Mesendoderm (in vitro differentiated cells): ENCODE data around the gene LCT.

Source experiments
- DNase-seq: peaks from one replicate; pipeline ENCODE4 v3.0.0; 2013
- H2AK5ac ChIP-seq: 2 replicates; pipeline ENCODE4 v1.6.1; 2013; ENCODE audit warnings: low read length, inconsistent platforms
- H2BK120ac ChIP-seq: 2 replicates; pipeline ENCODE4 v1.6.1; 2013; ENCODE audit warnings: low read depth, mild to moderate bottlenecking, low read length, moderate library complexity, mixed read lengths
- H2BK15ac ChIP-seq: replicated peaks from 2 replicates; pipeline ENCODE4 v1.6.1; 2013; ENCODE audit warnings: low read depth, mild to moderate bottlenecking, moderate library complexity
- H2BK5ac ChIP-seq: 2 replicates; pipeline ENCODE4 v1.6.1; 2013; ENCODE audit warnings: low read length, inconsistent platforms
- H3K18ac ChIP-seq: 2 replicates; pipeline ENCODE4 v1.6.1; 2013; ENCODE audit warnings: mild to moderate bottlenecking, low read length, mixed read lengths
- H3K23ac ChIP-seq: one replicate; pipeline ENCODE4 v1.6.1; 2013; ENCODE audit warnings: low read length
- H3K27ac ChIP-seq: 2 replicates; pipeline ENCODE4 v1.5.1; 2013; ENCODE audit warnings: low read depth, mild to moderate bottlenecking, inconsistent platforms, low read length, moderate library complexity
- H3K27me3 ChIP-seq: 2 replicates; pipeline ENCODE4 v1.6.1; 2013; ENCODE audit warnings: low read length, control low read depth, mild to moderate bottlenecking, inconsistent platforms; ENCODE audit not compliant: insufficient read depth, poor library complexity
- H3K36me3 ChIP-seq: 2 replicates; pipeline ENCODE4 v1.6.1; 2013; ENCODE audit warnings: low read length, inconsistent platforms; ENCODE audit not compliant: control insufficient read depth, insufficient read depth
- H3K4ac ChIP-seq: one replicate; pipeline ENCODE4 v1.6.1; 2013; ENCODE audit warnings: low read depth, mild to moderate bottlenecking, low read length, moderate library complexity
- H3K4me1 ChIP-seq: 2 replicates; pipeline ENCODE4 v1.6.1; 2013; ENCODE audit warnings: low read depth, low read length, inconsistent platforms; ENCODE audit not compliant: control insufficient read depth
- H3K4me2 ChIP-seq: 2 replicates; pipeline ENCODE4 v1.6.1; 2013; ENCODE audit warnings: low read length
- H3K4me3 ChIP-seq: 2 replicates; pipeline ENCODE4 v1.5.1; 2013; ENCODE audit warnings: mild to moderate bottlenecking, low read length
- H3K56ac ChIP-seq: one replicate; pipeline ENCODE4 v1.6.1; 2013; ENCODE audit warnings: low read length
- H3K79me1 ChIP-seq: 2 replicates; pipeline ENCODE4 v1.6.1; 2013; ENCODE audit warnings: low read length, inconsistent platforms
- H3K79me2 ChIP-seq: 2 replicates; pipeline ENCODE4 v1.6.1; 2013; ENCODE audit warnings: mild to moderate bottlenecking, low read length; ENCODE audit not compliant: control insufficient read depth, insufficient read depth
- H3K9ac ChIP-seq: 2 replicates; pipeline ENCODE4 v1.6.1; 2013; ENCODE audit warnings: low read length, inconsistent platforms
- H4K5ac ChIP-seq: one replicate; pipeline ENCODE4 v1.6.1; 2013; ENCODE audit warnings: low read length
- H4K8ac ChIP-seq: one replicate; pipeline ENCODE4 v1.6.1; 2013; ENCODE audit warnings: low read depth, mild to moderate bottlenecking, control low read depth, low read length, moderate library complexity
- WGBS: extraction: QIAGEN DNeasy Blood & Tissue Kit; methylation state at CpG from one replicate; pipeline ENCODE4 v1.1.7; 2013; ENCODE audit warnings: low lambda C conversion rate, missing lambda C conversion rate; ENCODE audit not compliant: insufficient coverage; ENCODE audit errors: extremely low coverage; 5-methylcytosine and 5-hydroxymethylcytosine counted together

LCT gene

DNA sequence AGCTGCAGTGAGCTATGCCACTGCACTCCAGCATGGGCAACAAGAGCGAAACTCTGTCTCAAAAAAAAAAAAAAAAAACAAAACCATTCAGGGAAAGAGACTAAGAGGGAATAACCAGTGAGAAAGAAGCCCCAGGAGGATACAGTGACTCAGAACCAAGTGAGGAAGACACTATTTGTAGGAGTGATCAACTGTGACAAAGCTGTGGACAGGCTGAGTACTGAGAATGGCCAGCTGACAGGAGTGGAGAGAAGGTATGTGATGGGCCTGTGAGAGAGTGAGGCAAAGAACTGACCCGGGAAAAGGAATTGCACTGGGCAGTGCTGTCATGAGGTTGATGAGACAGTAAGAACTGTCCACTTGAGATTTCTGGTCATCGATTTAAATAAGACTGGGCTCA lies 6.7 kb upstream of the LCT start:
- Histone ChIP-seq H4K5ac (no peak overlapping the region), H3K18ac (no peak overlapping the region), H3K56ac (no peak overlapping the region), H2AK5ac (no peak overlapping the region), H3K27me3 (no peaks in the 10 kb centered on the region), H3K23ac (no peak overlapping the region), H2BK5ac (no peak overlapping the region), H2BK15ac (no peak overlapping the region), H3K4me3 (no peak overlapping the region), H3K4ac (no peak overlapping the region), H2BK120ac (no peak overlapping the region), H3K36me3 (peaks cover 10% of the 10 kb centered on the region), H4K8ac (no peak overlapping the region), H3K27ac (no peak overlapping the region), H3K4me1 (no peaks in the 10 kb centered on the region), H3K9ac (no peak overlapping the region), H3K79me2 (no peaks in the 10 kb centered on the region), H3K79me1 (no peaks in the 10 kb centered on the region), H3K4me2 (no peak overlapping the region)
- DNase-seq, result no peak
- WGBS, result no CpG with 5 or more reads among the region's 3 CpGs

DNA sequence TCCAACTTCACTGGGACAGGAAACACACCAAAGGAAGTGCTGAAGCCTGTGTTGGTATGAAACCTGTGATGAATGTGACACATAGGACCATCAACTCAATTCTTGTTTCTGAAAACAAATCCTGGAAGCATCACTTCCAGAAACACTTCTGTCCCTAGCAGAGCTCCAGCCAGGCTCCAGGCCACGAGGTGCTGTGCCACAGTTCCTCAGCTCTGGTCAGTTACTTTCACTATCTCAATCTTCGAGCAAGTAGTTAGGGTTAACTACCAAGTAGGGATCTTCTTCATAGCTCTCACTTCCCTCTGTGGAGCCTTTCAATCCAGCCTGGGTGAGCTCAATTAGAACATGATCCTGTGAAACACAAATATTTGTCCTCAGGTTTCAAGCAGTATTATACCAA lies 3.6 kb upstream of the LCT start:
- Histone ChIP-seq H3K4ac (no peak overlapping the region), H3K27ac (no peak overlapping the region), H3K27me3 (no peaks in the 10 kb centered on the region), H3K56ac (no peak overlapping the region), H2BK120ac (no peak overlapping the region), H3K79me1 (no peaks in the 10 kb centered on the region), H3K18ac (no peak overlapping the region), H3K4me1 (no peaks in the 10 kb centered on the region), H4K5ac (no peak overlapping the region), H3K9ac (no peak overlapping the region), H3K4me3 (no peak overlapping the region), H3K36me3 (peaks cover 7% of the 10 kb centered on the region), H3K4me2 (no peak overlapping the region), H2BK15ac (no peak overlapping the region), H3K79me2 (no peaks in the 10 kb centered on the region), H3K23ac (no peak overlapping the region), H2AK5ac (no peak overlapping the region), H4K8ac (no peak overlapping the region), H2BK5ac (no peak overlapping the region)
- DNase-seq, result no peak
- no CpG with 5 or more reads among the region's 2 CpGs for WGBS

DNA sequence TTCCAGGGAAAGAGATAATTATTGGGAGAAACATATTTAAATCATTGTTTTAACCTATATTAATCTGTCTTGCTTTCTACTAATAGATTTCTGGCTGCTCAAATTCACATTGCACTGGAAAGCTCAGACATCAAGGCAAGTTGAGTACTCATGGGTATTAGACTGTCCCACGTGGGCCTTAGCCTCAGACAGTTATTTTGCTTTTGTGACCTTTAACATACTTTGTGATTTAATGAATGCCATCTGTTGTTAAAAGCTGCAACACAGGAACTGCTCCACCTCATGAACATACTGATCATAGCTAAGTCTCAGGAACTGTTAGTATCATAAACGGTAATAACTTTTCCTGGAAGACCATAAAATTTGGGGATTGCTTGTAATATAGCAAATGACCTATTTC lies 2.7 kb upstream of the LCT start:
- Histone ChIP-seq H4K8ac (no peak overlapping the region), H3K23ac (no peak overlapping the region), H2BK5ac (no peak overlapping the region), H3K18ac (no peak overlapping the region), H3K27ac (no peak overlapping the region), H3K9ac (no peak overlapping the region), H3K79me1 (no peaks in the 10 kb centered on the region), H2AK5ac (no peak overlapping the region), H2BK15ac (no peak overlapping the region), H3K4me2 (no peak overlapping the region), H3K79me2 (no peaks in the 10 kb centered on the region), H3K36me3 (peaks cover 6% of the 10 kb centered on the region), H3K27me3 (no peaks in the 10 kb centered on the region), H3K4ac (no peak overlapping the region), H2BK120ac (no peak overlapping the region), H4K5ac (no peak overlapping the region), H3K56ac (no peak overlapping the region), H3K4me1 (no peaks in the 10 kb centered on the region), H3K4me3 (no peak overlapping the region)
- DNase-seq, result no peak
- WGBS, result no CpG with 5 or more reads among the region's 2 CpGs

DNA sequence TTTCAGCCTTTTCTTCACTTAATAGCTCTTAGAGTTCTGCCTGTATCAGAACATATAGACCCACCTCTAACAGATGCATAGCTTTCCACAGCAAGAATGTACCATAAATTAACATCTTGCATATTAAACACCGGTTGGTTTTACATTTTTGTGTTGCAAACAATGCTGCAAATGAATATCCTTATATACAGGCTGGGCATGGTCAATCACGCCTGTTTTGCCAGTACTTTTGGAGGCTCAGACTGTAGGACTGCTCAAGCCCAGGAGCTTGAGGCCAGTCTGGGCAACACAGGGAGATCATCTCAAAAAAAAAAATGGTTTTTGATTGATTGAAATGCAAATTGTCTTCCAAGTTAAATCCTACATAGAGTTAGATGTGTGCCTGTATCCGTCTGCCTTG lies 1.5 kb upstream of the LCT start:
- WGBS, result no CpG with 5 or more reads among the region's 3 CpGs

DNA sequence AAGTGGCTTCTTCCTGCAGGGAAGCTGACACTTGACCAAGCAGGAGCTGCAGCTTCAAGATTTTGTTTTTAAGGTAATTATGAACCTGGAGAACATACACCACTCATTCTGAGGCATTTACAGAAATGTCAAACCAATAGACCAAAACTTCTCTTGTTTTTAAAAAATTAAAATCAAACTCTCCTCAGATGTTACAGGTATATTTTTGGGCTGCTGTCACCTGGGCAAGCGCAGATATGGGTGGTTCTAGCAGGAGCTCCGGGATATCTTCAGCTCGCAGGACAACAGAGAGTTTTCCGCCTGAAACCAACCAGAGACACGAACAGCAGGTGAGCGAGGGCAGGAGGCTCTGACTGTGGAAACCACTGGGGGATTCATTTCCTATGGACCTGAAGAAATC lies 4.1 kb downstream of the LCT start:
- Histone ChIP-seq H4K8ac (no peak overlapping the region), H3K27me3 (no peaks in the 10 kb centered on the region), H2BK5ac (no peak overlapping the region), H3K4me2 (no peak overlapping the region), H2AK5ac (no peak overlapping the region), H3K4ac (no peak overlapping the region), H3K79me2 (no peaks in the 10 kb centered on the region), H3K4me3 (no peak overlapping the region), H3K4me1 (no peaks in the 10 kb centered on the region), H3K23ac (no peak overlapping the region), H2BK120ac (no peak overlapping the region), H3K9ac (no peak overlapping the region), H4K5ac (no peak overlapping the region), H3K79me1 (no peaks in the 10 kb centered on the region), H3K18ac (no peak overlapping the region), H2BK15ac (no peak overlapping the region), H3K56ac (no peak overlapping the region), H3K36me3 (no peaks in the 10 kb centered on the region), H3K27ac (no peak overlapping the region)
- WGBS, result no CpG with 5 or more reads among the region's 6 CpGs
- DNase-seq, result no peak

More for the DNA sequence above, 1.5 kb upstream of the LCT start:
- no peak overlapping the region for H3K27ac ChIP-seq
- no peak overlapping the region for H2BK15ac ChIP-seq
- no peaks in the 10 kb centered on the region for H3K79me1 ChIP-seq
- no peaks in the 10 kb centered on the region for H3K79me2 ChIP-seq
- no peak overlapping the region for H3K56ac ChIP-seq
- no peak for DNase-seq
- H3K4me1 ChIP-seq, result no peaks in the 10 kb centered on the region
- H3K4ac ChIP-seq, result no peak overlapping the region
- H3K4me2 ChIP-seq, result no peak overlapping the region
- H3K18ac ChIP-seq, result no peak overlapping the region
- H2AK5ac ChIP-seq, result no peak overlapping the region
- no peak overlapping the region for H2BK5ac ChIP-seq
- H2BK120ac ChIP-seq, result no peak overlapping the region
- H3K9ac ChIP-seq, result no peak overlapping the region
- no peak overlapping the region for H3K23ac ChIP-seq
- no peak overlapping the region for H4K8ac ChIP-seq
- H4K5ac ChIP-seq, result no peak overlapping the region
- peaks cover 2% of the 10 kb centered on the region for H3K36me3 ChIP-seq
- H3K27me3 ChIP-seq, result no peaks in the 10 kb centered on the region
- H3K4me3 ChIP-seq, result no peak overlapping the region

DNA sequence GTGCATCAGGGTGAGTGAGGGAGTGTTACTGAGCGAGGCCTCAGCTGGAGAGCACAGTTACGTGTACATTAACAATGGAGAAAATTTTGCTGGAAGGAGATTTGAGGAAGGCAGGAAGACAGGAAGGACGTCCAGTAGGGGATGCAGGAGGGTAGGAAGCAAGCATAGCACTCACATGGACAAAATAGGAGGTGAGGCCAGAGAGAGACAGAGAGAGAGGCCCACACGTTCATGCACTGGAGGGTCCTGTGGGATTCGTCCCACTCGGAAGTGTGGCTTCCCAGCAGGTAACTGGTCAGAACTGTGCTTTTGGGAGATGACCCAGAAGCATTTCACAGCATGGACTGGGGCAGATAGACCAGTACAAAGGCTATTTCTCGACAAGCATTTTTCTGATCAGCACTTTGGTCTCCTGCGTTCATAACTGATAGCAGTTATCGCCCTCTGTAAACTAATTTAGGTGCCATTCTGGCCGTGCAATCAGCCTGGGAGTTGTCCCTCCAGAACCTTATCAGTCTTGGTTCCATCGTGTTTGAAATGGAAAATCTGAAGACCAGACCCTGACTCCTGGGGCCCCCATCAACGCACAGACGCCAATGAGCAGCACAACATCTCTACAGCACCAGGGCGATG lies 5.7 kb downstream of the LCT start:
- WGBS, result no CpG with 5 or more reads among the region's 14 CpGs

More for the DNA sequence above, 5.7 kb downstream of the LCT start:
- no peaks in the 10 kb centered on the region for H3K4me1 ChIP-seq
- H3K36me3 ChIP-seq, result no peaks in the 10 kb centered on the region
- no peak for DNase-seq
- H3K79me1 ChIP-seq, result no peaks in the 10 kb centered on the region
- H3K56ac ChIP-seq, result no peak overlapping the region
- H3K4me2 ChIP-seq, result no peak overlapping the region
- no peak overlapping the region for H3K9ac ChIP-seq
- no peak overlapping the region for H3K18ac ChIP-seq
- no peaks in the 10 kb centered on the region for H3K27me3 ChIP-seq
- no peak overlapping the region for H3K4me3 ChIP-seq
- no peak overlapping the region for H3K4ac ChIP-seq
- no peak overlapping the region for H4K8ac ChIP-seq
- H2BK15ac ChIP-seq, result no peak overlapping the region
- no peak overlapping the region for H2AK5ac ChIP-seq
- H2BK120ac ChIP-seq, result no peak overlapping the region
- no peaks in the 10 kb centered on the region for H3K79me2 ChIP-seq
- no peak overlapping the region for H3K23ac ChIP-seq
- no peak overlapping the region for H2BK5ac ChIP-seq
- no peak overlapping the region for H4K5ac ChIP-seq
- H3K27ac ChIP-seq, result no peak overlapping the region
